CD14-positive monocyte (primary cell): Measurements from ENCODE around the gene MYH13. TPM values are rescaled to one million over a fixed set of nuclear protein-coding genes. Genes with fewer than 3 reads are reported as not detected.

Source experiments
- DNase-seq, 3 donors: peaks; one replicate each; pipeline ENCODE4 v3.0.0-alpha.2; 2011 to 2022
- H2AFZ ChIP-seq: 2 replicates; pipeline ENCODE4 v1.6.0; 2012; ENCODE audit warnings: mild to moderate bottlenecking, low read depth, low read length, inconsistent platforms; ENCODE audit not compliant: insufficient read depth, poor library complexity, severe bottlenecking
- H3K27ac ChIP-seq, 2 donors: 1 replicate in 1 of 2; 2 replicates in 1 of 2; pipeline ENCODE4 v1.5.1; 2012 to 2013; ENCODE audit warnings: low read length in 2 of 2, control low read depth in 1 of 2, inconsistent platforms in 1 of 2, low read depth in 1 of 2, mild to moderate bottlenecking in 1 of 2
- H3K27me3 ChIP-seq, 2 donors: one replicate each; pipeline versions ENCODE4 v1.6.0 to v1.6.1; 2011 to 2013; ENCODE audit warnings: low read length in 2 of 2; ENCODE audit not compliant: control insufficient read depth in 2 of 2, insufficient read depth in 2 of 2
- H3K36me3 ChIP-seq, 2 donors: replicated peaks in 1 of 2; 1 replicate in 1 of 2; 2 replicates in 1 of 2; pipeline versions ENCODE4 v1.5.1 to v1.6.1; 2012 to 2013; ENCODE audit warnings: low read length in 2 of 2, control low read depth in 1 of 2, inconsistent platforms in 1 of 2, mild to moderate bottlenecking in 1 of 2; ENCODE audit not compliant: insufficient read depth in 2 of 2, control insufficient read depth in 1 of 2
- H3K4me1 ChIP-seq, 2 donors: 1 replicate in 1 of 2; 2 replicates in 1 of 2; pipeline versions ENCODE4 v1.5.1 to v1.6.1; 2012 to 2013; ENCODE audit warnings: low read length in 2 of 2, control low read depth in 1 of 2, inconsistent platforms in 1 of 2, mild to moderate bottlenecking in 1 of 2, moderate library complexity in 1 of 2; ENCODE audit not compliant: insufficient read depth in 2 of 2, control insufficient read depth in 1 of 2
- H3K4me2 ChIP-seq: replicated peaks from 2 replicates; pipeline ENCODE3; 2012; ENCODE audit warnings: low read length, moderate library complexity, mild to moderate bottlenecking; ENCODE audit not compliant: poor library complexity, severe bottlenecking; ENCODE audit errors: extremely low read depth
- H3K4me3 ChIP-seq, 3 experiments: fragments of 200-600 bp in 1 of 3; sonication (generic) in 1 of 3; replicated peaks in 1 of 3; 1 replicate in 2 of 3; 2 replicates in 1 of 3; pipeline ENCODE4 v1.5.1; 2011 to 2013; ENCODE audit warnings: low read length in 3 of 3, mild to moderate bottlenecking in 3 of 3, control low read depth in 2 of 3, low read depth in 2 of 3, inconsistent platforms in 1 of 3, moderate library complexity in 1 of 3
- H3K79me2 ChIP-seq: 2 replicates; pipeline ENCODE4 v1.6.0; 2012; ENCODE audit warnings: mild to moderate bottlenecking, control low read depth, inconsistent platforms, low read length, moderate library complexity; ENCODE audit not compliant: insufficient read depth
- H3K9ac ChIP-seq: 2 replicates; pipeline ENCODE4 v1.6.0; 2017; ENCODE audit warnings: low read length, mild to moderate bottlenecking; ENCODE audit not compliant: insufficient read depth, poor library complexity, severe bottlenecking
- H3K9me3 ChIP-seq, 2 donors: replicated peaks in 1 of 2; 1 replicate in 1 of 2; 2 replicates in 1 of 2; pipeline versions ENCODE4 v1.5.1 to v1.6.1; 2012 to 2013; ENCODE audit warnings: low read length in 2 of 2, control low read depth in 1 of 2; ENCODE audit not compliant: control insufficient read depth in 1 of 2, insufficient read depth in 1 of 2
- H4K20me1 ChIP-seq: 2 replicates; pipeline ENCODE4 v1.6.0; 2012; ENCODE audit warnings: mild to moderate bottlenecking, low read length, control low read depth, moderate library complexity; ENCODE audit not compliant: insufficient read depth
- H3K27ac Mint-ChIP-seq, 7 donors: one replicate each; pipeline ENCODE4 v1.8.0; 2020; ENCODE audit warnings: mild to moderate bottlenecking in 7 of 7, mixed read lengths in 7 of 7, moderate library complexity in 6 of 7, inconsistent platforms in 2 of 7
- H3K27me3 Mint-ChIP-seq, 3 donors: one replicate each; pipeline ENCODE4 v1.8.0; 2021 to 2022; ENCODE audit warnings: low read depth in 3 of 3, mild to moderate bottlenecking in 3 of 3, mixed read lengths in 3 of 3, moderate library complexity in 3 of 3, inconsistent platforms in 1 of 3
- H3K36me3 Mint-ChIP-seq, 2 donors: one replicate each; pipeline ENCODE4 v1.8.0; 2020; ENCODE audit warnings: mixed read lengths in 2 of 2, inconsistent platforms in 1 of 2, mild to moderate bottlenecking in 1 of 2
- H3K4me1 Mint-ChIP-seq: one replicate; pipeline ENCODE4 v1.8.0; 2020; ENCODE audit warnings: mild to moderate bottlenecking, mixed read lengths
- H3K4me3 Mint-ChIP-seq, 2 donors: one replicate each; pipeline ENCODE4 v1.8.0; 2020; ENCODE audit warnings: mild to moderate bottlenecking in 2 of 2, mixed read lengths in 2 of 2, moderate library complexity in 1 of 2
- H3K9me3 Mint-ChIP-seq, 7 donors: one replicate each; pipeline ENCODE4 v1.8.0; 2020 to 2022; ENCODE audit warnings: mixed read lengths in 7 of 7, mild to moderate bottlenecking in 6 of 7, moderate library complexity in 6 of 7, inconsistent platforms in 2 of 7
- CTCF ChIP-seq: fragments of 200-600 bp; IDR thresholded peaks from one replicate; pipeline ENCODE4 v1.8.0; 2022; ENCODE audit warnings: antibody characterized with exemption, mild to moderate bottlenecking
- WGBS: methylation state at CpG from one replicate; pipeline ENCODE4 v1.1.5; 2013; ENCODE audit warnings: missing lambda C conversion rate; ENCODE audit not compliant: insufficient coverage; 5-methylcytosine and 5-hydroxymethylcytosine counted together
- intact Hi-C, 2 donors: fragments of 100-400 bp; cut with micrococcal nuclease; formaldehyde crosslinking; loops; one replicate each; pipeline versions ENCODE4 v1.15.0 to v1.15.1; 2023
- polyA plus RNA-seq, 3 donors: library from polyadenylated mRNA; depleted of rRNA in 1 of 3; unstranded in 2 of 3; stranded (reverse) in 1 of 3; fragments of 300-500 nt in 2 of 3; fragments of >200 nt in 1 of 3; fragmentation: Illumina TruSeq in 2 of 3; gene quantifications; 1 replicate in 2 of 3; 2 replicates in 1 of 3; pipeline ENCODE4 v1.2.3, GENCODE V29; 2012 to 2021

MYH13 gene
- polyA plus RNA-seq, 3 donors: not detected

DNA sequence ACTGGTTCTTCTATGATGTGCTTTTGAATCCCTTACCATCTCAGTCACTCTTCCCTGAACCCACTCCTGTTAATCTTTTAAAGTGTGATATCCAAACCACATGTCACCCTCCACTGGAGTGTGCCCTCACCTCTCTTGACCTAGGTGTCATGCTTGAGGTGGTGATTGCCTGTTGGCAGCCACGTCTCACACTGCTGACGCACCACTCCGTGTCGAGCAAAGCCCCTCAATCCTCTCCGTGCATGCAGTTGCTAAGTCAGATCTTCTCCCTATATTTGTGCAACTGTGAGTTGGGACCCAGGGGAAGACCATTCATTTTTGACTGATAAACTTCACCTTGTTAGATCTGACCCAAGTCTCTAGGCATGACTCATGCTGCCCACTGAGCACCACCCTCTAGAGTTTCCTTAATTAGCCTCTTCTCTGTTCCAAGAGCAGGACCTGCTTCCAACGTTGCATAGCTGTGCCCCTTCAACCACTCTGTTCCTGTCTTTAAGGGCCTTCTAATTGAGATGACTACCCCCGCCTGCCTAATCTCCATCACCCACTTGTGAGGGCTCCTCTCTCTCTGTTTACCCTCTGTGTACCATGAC is 2.7 kb downstream of the MYH13 start:
- Histone ChIP-seq H3K27me3 (peaks cover 0 to 6% of the 10 kb centered on the region in 2 donors), H3K79me2 (no peaks in the 10 kb centered on the region), H3K4me3 (no peak overlapping the region), H3K4me1 (no peaks in the 10 kb centered on the region), H3K36me3 (no peaks in the 10 kb centered on the region), H3K9me3 (no peaks in the 10 kb centered on the region), H3K27ac (no peak overlapping the region), H2AFZ (no peak overlapping the region), H3K4me2 (no peak overlapping the region), H4K20me1 (no peaks in the 10 kb centered on the region), H3K9ac (no peak overlapping the region)
- Mint-ChIP-seq H3K27me3 (peaks cover 4 to 12% (median 6%) of the 10 kb centered on the region in 3 donors), H3K9me3 (no peaks in the 10 kb centered on the region), H3K36me3 (no peaks in the 10 kb centered on the region), H3K4me3 (no peak overlapping the region), H3K27ac (no peak overlapping the region), H3K4me1 (no peaks in the 10 kb centered on the region)
- DNase-seq: no peak
- no peak for TF ChIP-seq CTCF
- WGBS: 79% methylated on average over 4 of the region's 7 CpGs
- intact Hi-C loops: no loop called here

GRCh38 chr17:10369239-10369638 is 3.6 kb downstream of the MYH13 start:
- no peak overlapping the region for H3K27ac Mint-ChIP-seq
- Histone ChIP-seq H3K79me2 (no peaks in the 10 kb centered on the region), H3K9ac (no peak overlapping the region), H3K36me3 (no peaks in the 10 kb centered on the region), H3K4me2 (no peak overlapping the region), H4K20me1 (no peaks in the 10 kb centered on the region), H3K4me1 (no peaks in the 10 kb centered on the region), H2AFZ (no peak overlapping the region), H3K9me3 (no peaks in the 10 kb centered on the region), H3K27me3 (peaks cover 0 to 6% of the 10 kb centered on the region in 2 donors), H3K4me3 (no peak overlapping the region), H3K27ac (no peak overlapping the region)
- WGBS: no CpG with 5 or more reads among the region's 1 CpG
- peaks cover 4 to 11% (median 6%) of the 10 kb centered on the region in 3 donors for H3K27me3 Mint-ChIP-seq
- H3K36me3 Mint-ChIP-seq: no peaks in the 10 kb centered on the region
- no peaks in the 10 kb centered on the region for H3K4me1 Mint-ChIP-seq
- H3K4me3 Mint-ChIP-seq: no peak overlapping the region
- intact Hi-C loops: no loop called here
- TF ChIP-seq CTCF: no peak
- no peak for DNase-seq
- H3K9me3 Mint-ChIP-seq: no peaks in the 10 kb centered on the region
